ENCODE data around the gene SHLD1. TPM values are rescaled to one million over a fixed set of nuclear protein-coding genes. Genes with fewer than 3 reads are reported as not detected.

SHLD1 gene
- total RNA-seq, 1 donor from 2014 or later, result 3.5 TPM

GRCh38 chr20:5773589-5773988 lies 23.4 kb downstream of the SHLD1 start:
- H3K36me3 ChIP-seq (ENCODE audit: insufficient read depth, low read length), result no peaks in the 10 kb centered on the region
- TF ChIP-seq EZH2 (IDR thresholded peaks at IDR 0.05; ENCODE audit: insufficient read depth, low read length) (no peak), CTCF (IDR thresholded peaks at IDR 0.05; ENCODE audit: insufficient read depth, low read depth, low read length) (no peak)
- Mint-ChIP-seq H3K27me3 (ENCODE audit: low read depth, unreplicated experiment) (no peaks in the 10 kb centered on the region), H3K4me1 (ENCODE audit: low read depth, unreplicated experiment) (no peaks in the 10 kb centered on the region), H3K27ac (ENCODE audit: unreplicated experiment) (no peak overlapping the region), H3K36me3 (ENCODE audit: low read depth, unreplicated experiment) (peaks cover 2% of the 10 kb centered on the region), H3K4me3 (ENCODE audit: unreplicated experiment) (no peak overlapping the region), H3K9me3 (ENCODE audit: unreplicated experiment) (no peaks in the 10 kb centered on the region)
- no peak overlapping the region for H3K9ac ChIP-seq (ENCODE audit: low read length)
- H2AFZ ChIP-seq (ENCODE audit: low read depth, low read length), result no peak overlapping the region
- H4K20me1 ChIP-seq (ENCODE audit: insufficient read depth, low read length), result no peaks in the 10 kb centered on the region
- DNase-seq (ENCODE audit: low read depth), result no peak
- no peaks in the 10 kb centered on the region for H3K27me3 ChIP-seq (ENCODE audit: insufficient read depth, low read length)
- H3K4me2 ChIP-seq (ENCODE audit: low read length), result no peak overlapping the region
- H3K9me3 ChIP-seq (ENCODE audit: insufficient read depth, low read depth, low read length), result no peaks in the 10 kb centered on the region
- H3K4me1 ChIP-seq (ENCODE audit: insufficient read depth, low read length), result no peaks in the 10 kb centered on the region
- H3K79me2 ChIP-seq (ENCODE audit: insufficient read depth, low read length), result no peaks in the 10 kb centered on the region
- H3K4me3 ChIP-seq (ENCODE audit: insufficient read depth, low read depth, low read length), result no peak overlapping the region
- H3K27ac ChIP-seq (ENCODE audit: low read depth, low read length), result no peak overlapping the region
- no peak for FAIRE-seq

- no peak overlapping the region for H3K27ac ChIP-seq (ENCODE audit: low read depth, low read length)
- no peak overlapping the region for H3K4me3 Mint-ChIP-seq (ENCODE audit: unreplicated experiment)
- H3K4me3 ChIP-seq (ENCODE audit: insufficient read depth, low read depth, low read length), result no peak overlapping the region
- no peak overlapping the region for H3K9ac ChIP-seq (ENCODE audit: low read length)
- no peaks in the 10 kb centered on the region for H3K27me3 ChIP-seq (ENCODE audit: insufficient read depth, low read length)
- H2AFZ ChIP-seq (ENCODE audit: low read depth, low read length), result no peak overlapping the region
- FAIRE-seq, result no peak
- H3K27ac Mint-ChIP-seq (ENCODE audit: unreplicated experiment), result no peak overlapping the region
- H3K4me2 ChIP-seq (ENCODE audit: low read length), result no peak overlapping the region
- H3K4me1 Mint-ChIP-seq (ENCODE audit: low read depth, unreplicated experiment), result peaks cover 2% of the 10 kb centered on the region
- H4K20me1 ChIP-seq (ENCODE audit: insufficient read depth, low read length), result no peaks in the 10 kb centered on the region
- H3K4me1 ChIP-seq (ENCODE audit: insufficient read depth, low read length), result no peaks in the 10 kb centered on the region
- no peaks in the 10 kb centered on the region for H3K36me3 ChIP-seq (ENCODE audit: insufficient read depth, low read length)
- H3K9me3 Mint-ChIP-seq (ENCODE audit: unreplicated experiment), result no peaks in the 10 kb centered on the region
- no peak for DNase-seq (ENCODE audit: low read depth)
- no peaks in the 10 kb centered on the region for H3K9me3 ChIP-seq (ENCODE audit: insufficient read depth, low read depth, low read length)
- TF ChIP-seq EZH2 (IDR thresholded peaks at IDR 0.05; ENCODE audit: insufficient read depth, low read length) (no peak), CTCF (IDR thresholded peaks at IDR 0.05; ENCODE audit: insufficient read depth, low read depth, low read length) (no peak)
- peaks cover 2% of the 10 kb centered on the region for H3K36me3 Mint-ChIP-seq (ENCODE audit: low read depth, unreplicated experiment)
- H3K79me2 ChIP-seq (ENCODE audit: insufficient read depth, low read length), result no peaks in the 10 kb centered on the region
- no peaks in the 10 kb centered on the region for H3K27me3 Mint-ChIP-seq (ENCODE audit: low read depth, unreplicated experiment)
Measured at GRCh38 chr20:5776077-5776476, 25.9 kb downstream of the SHLD1 start.

- DNase-seq (ENCODE audit: low read depth), result peak; percentile 7
- no peaks in the 10 kb centered on the region for H3K27me3 Mint-ChIP-seq (ENCODE audit: low read depth, unreplicated experiment)
- Histone ChIP-seq H3K4me1 (ENCODE audit: insufficient read depth, low read length) (no peaks in the 10 kb centered on the region), H3K79me2 (ENCODE audit: insufficient read depth, low read length) (no peaks in the 10 kb centered on the region), H3K4me2 (ENCODE audit: low read length) (no peak overlapping the region), H2AFZ (ENCODE audit: low read depth, low read length) (no peak overlapping the region), H4K20me1 (ENCODE audit: insufficient read depth, low read length) (no peaks in the 10 kb centered on the region), H3K4me3 (ENCODE audit: insufficient read depth, low read depth, low read length) (no peak overlapping the region), H3K36me3 (ENCODE audit: insufficient read depth, low read length) (no peaks in the 10 kb centered on the region), H3K9ac (ENCODE audit: low read length) (no peak overlapping the region), H3K27ac (ENCODE audit: low read depth, low read length) (no peak overlapping the region), H3K9me3 (ENCODE audit: insufficient read depth, low read depth, low read length) (no peaks in the 10 kb centered on the region), H3K27me3 (ENCODE audit: insufficient read depth, low read length) (no peaks in the 10 kb centered on the region)
- H3K36me3 Mint-ChIP-seq (ENCODE audit: low read depth, unreplicated experiment), result peaks cover 6% of the 10 kb centered on the region
- no peak for FAIRE-seq
- H3K4me1 Mint-ChIP-seq (ENCODE audit: low read depth, unreplicated experiment), result peaks cover 2% of the 10 kb centered on the region
- H3K27ac Mint-ChIP-seq (ENCODE audit: unreplicated experiment), result no peak overlapping the region
- no peaks in the 10 kb centered on the region for H3K9me3 Mint-ChIP-seq (ENCODE audit: unreplicated experiment)
- TF ChIP-seq CTCF (IDR thresholded peaks at IDR 0.05; ENCODE audit: insufficient read depth, low read depth, low read length) (no peak), EZH2 (IDR thresholded peaks at IDR 0.05; ENCODE audit: insufficient read depth, low read length) (no peak)
- no peak overlapping the region for H3K4me3 Mint-ChIP-seq (ENCODE audit: unreplicated experiment)
Measured at GRCh38 chr20:5779071-5779900, 29.1 kb downstream of the SHLD1 start.
